GM12892 (cell line): ENCODE results near the gene PLPPR4.

ENCODE experiments used
- POLR2A ChIP-seq: IDR thresholded peaks from 2 replicates; pipeline ENCODE4 v1.6.1; 2011; ENCODE audit warnings: low read depth, low read length, control low read depth
- POLR2AphosphoS5 ChIP-seq: IDR thresholded peaks from 2 replicates; pipeline ENCODE4 v1.6.1; 2011; ENCODE audit warnings: low read depth, low read length, control low read depth

DNA sequence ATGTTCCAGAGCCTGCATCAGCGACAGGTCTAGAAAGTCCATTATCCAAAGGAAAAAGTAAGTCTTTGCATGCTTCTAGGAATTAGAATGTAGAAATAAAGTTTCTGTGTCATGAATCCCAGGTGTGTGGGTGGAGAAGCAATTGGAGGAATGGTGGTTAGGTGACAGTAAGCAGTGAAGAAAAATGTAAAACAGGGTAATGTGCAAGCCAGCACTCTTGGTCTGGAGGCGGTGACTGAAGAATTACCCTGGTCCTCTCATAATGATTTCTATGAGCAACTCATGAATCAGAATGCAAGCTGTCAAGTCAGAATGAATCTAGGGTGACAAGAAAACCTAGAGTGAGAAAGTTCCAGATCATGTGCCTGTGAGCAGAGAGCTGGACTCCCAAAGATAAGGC lies 33.6 kb downstream of the PLPPR4 start:
- TF ChIP-seq POLR2A = no peak
- TF ChIP-seq POLR2AphosphoS5 = no peak
